Measurements from ENCODE around the gene KXD1.

KXD1 gene

GRCh38 chr19:18568367-18568766 is 10.7 kb downstream of the KXD1 start:
- H4K91ac ChIP-seq (ENCODE audit: low read depth, low read length): no peak overlapping the region
- peaks cover 63 to 65% of the 10 kb centered on the region in 2 experiments for H3K36me3 ChIP-seq (ENCODE audit: control insufficient read depth in 1 of 2, insufficient read depth in 2 of 2, low read length in 2 of 2)
- no peak overlapping the region for H3K9ac ChIP-seq (ENCODE audit: low read length)
- H3K18ac ChIP-seq (ENCODE audit: low read length): no peak overlapping the region
- no peak overlapping the region for H3K4me3 ChIP-seq (ENCODE audit: low read depth, low read length)
- H3K9me3 ChIP-seq (ENCODE audit: insufficient read depth, low read depth, low read length): peaks cover 1% of the 10 kb centered on the region
- peaks cover 12% of the 10 kb centered on the region for H3K79me2 ChIP-seq (ENCODE audit: control insufficient read depth, insufficient read depth, low read length, poor library complexity)
- no peak overlapping the region for H2BK5ac ChIP-seq (ENCODE audit: low read depth, low read length, poor library complexity)
- H3K23ac ChIP-seq (ENCODE audit: low read length): no peak overlapping the region
- H3K4me1 ChIP-seq (ENCODE audit: control insufficient read depth in 1 of 2, insufficient read depth in 2 of 2, low read length in 2 of 2): peaks cover 8 to 9% of the 10 kb centered on the region in 2 experiments
- DNase-seq: no peak
- no peak overlapping the region for H3K14ac ChIP-seq (ENCODE audit: low read length)
- no peak overlapping the region for H4K8ac ChIP-seq (ENCODE audit: low read depth, low read length)
- no peak overlapping the region for H3K4me2 ChIP-seq (ENCODE audit: low read length)
- H3K4ac ChIP-seq (ENCODE audit: low read depth, low read length): no peak overlapping the region
- H2AFZ ChIP-seq (ENCODE audit: insufficient read depth, low read length, poor library complexity): no peak overlapping the region
- no peaks in the 10 kb centered on the region for H3K27me3 ChIP-seq (ENCODE audit: insufficient read depth, low read length)
- no peak overlapping the region for H2BK120ac ChIP-seq (ENCODE audit: insufficient read depth, low read length, poor library complexity)
- WGBS (ENCODE audit: extremely low coverage, insufficient coverage, insufficient read length): no CpG with 5 or more reads among the region's 15 CpGs
- peaks cover 3% of the 10 kb centered on the region for H3K79me1 ChIP-seq (ENCODE audit: low read length)
- no peak overlapping the region for H4K12ac ChIP-seq (ENCODE audit: low read depth, low read length)
- H2BK12ac ChIP-seq (ENCODE audit: low read length): no peak overlapping the region
- no peak overlapping the region for H2AK5ac ChIP-seq (ENCODE audit: low read length)
- H3K27ac ChIP-seq (ENCODE audit: low read depth, low read length): no peak overlapping the region

GRCh38 chr19:18571564-18572344 is 14.1 kb downstream of the KXD1 start, which contains the start of gene UBA52:
Gene UBA52, plus strand, starts transcription at chr19:18571857. Its CDS starts 1,444 bp downstream, at chr19:18573301.
- Histone ChIP-seq H2BK120ac (ENCODE audit: insufficient read depth, low read length, poor library complexity) (peak within 1 kb of the TSS; percentile 59), H3K79me2 (ENCODE audit: control insufficient read depth, insufficient read depth, low read length, poor library complexity) (peaks cover 12% of the 10 kb centered on the region), H3K18ac (ENCODE audit: low read length) (peak within 1 kb of the TSS; percentile 89), H3K27ac (ENCODE audit: low read depth, low read length) (peak within 1 kb of the TSS; percentile 73), H2AFZ (ENCODE audit: insufficient read depth, low read length, poor library complexity) (peak within 1 kb of the TSS; percentile 93), H3K4me3 (ENCODE audit: low read depth, low read length) (peak within 1 kb of the TSS; percentile 99), H3K14ac (ENCODE audit: low read length) (peak within 1 kb of the TSS; percentile 94), H4K12ac (ENCODE audit: low read depth, low read length) (peak within 1 kb of the TSS; percentile 68), H4K8ac (ENCODE audit: low read depth, low read length) (peak within 1 kb of the TSS; percentile 76), H3K4me1 (ENCODE audit: control insufficient read depth in 1 of 2, insufficient read depth in 2 of 2, low read length in 2 of 2) (peaks cover 8 to 9% of the 10 kb centered on the region in 2 experiments), H4K91ac (ENCODE audit: low read depth, low read length) (peak within 1 kb of the TSS; percentile 83), H2BK12ac (ENCODE audit: low read length) (no peak within 1 kb of the TSS), H3K9me3 (ENCODE audit: insufficient read depth, low read depth, low read length) (peaks cover 1% of the 10 kb centered on the region), H3K79me1 (ENCODE audit: low read length) (peaks cover 3% of the 10 kb centered on the region), H3K4ac (ENCODE audit: low read depth, low read length) (peak within 1 kb of the TSS; percentile 99), H3K27me3 (ENCODE audit: insufficient read depth, low read length) (no peaks in the 10 kb centered on the region), H3K23ac (ENCODE audit: low read length) (no peak within 1 kb of the TSS), H3K4me2 (ENCODE audit: low read length) (peak within 1 kb of the TSS; percentile 80), H2BK5ac (ENCODE audit: low read depth, low read length, poor library complexity) (peak within 1 kb of the TSS; percentile 78), H2AK5ac (ENCODE audit: low read length) (peak within 1 kb of the TSS; percentile 67), H3K36me3 (ENCODE audit: control insufficient read depth in 1 of 2, insufficient read depth in 2 of 2, low read length in 2 of 2) (peaks cover 60 to 64% of the 10 kb centered on the region in 2 experiments), H3K9ac (ENCODE audit: low read length) (peak within 1 kb of the TSS; percentile 93)
- peak; percentile 100 for DNase-seq
- WGBS (ENCODE audit: extremely low coverage, insufficient coverage, insufficient read length): no CpG with 5 or more reads among the region's 75 CpGs

- Histone ChIP-seq H3K36me3 (ENCODE audit: control insufficient read depth in 1 of 2, insufficient read depth in 2 of 2, low read length in 2 of 2) (peaks cover 40 to 45% of the 10 kb centered on the region in 2 experiments), H3K27me3 (ENCODE audit: insufficient read depth, low read length) (no peaks in the 10 kb centered on the region), H3K9me3 (ENCODE audit: insufficient read depth, low read depth, low read length) (peaks cover 1% of the 10 kb centered on the region), H3K4me2 (ENCODE audit: low read length) (no peak overlapping the region), H4K91ac (ENCODE audit: low read depth, low read length) (no peak overlapping the region), H2BK120ac (ENCODE audit: insufficient read depth, low read length, poor library complexity) (no peak overlapping the region), H3K4ac (ENCODE audit: low read depth, low read length) (no peak overlapping the region), H3K23ac (ENCODE audit: low read length) (no peak overlapping the region), H3K79me2 (ENCODE audit: control insufficient read depth, insufficient read depth, low read length, poor library complexity) (peaks cover 12% of the 10 kb centered on the region), H4K8ac (ENCODE audit: low read depth, low read length) (no peak overlapping the region), H2AFZ (ENCODE audit: insufficient read depth, low read length, poor library complexity) (no peak overlapping the region), H3K14ac (ENCODE audit: low read length) (no peak overlapping the region), H3K18ac (ENCODE audit: low read length) (no peak overlapping the region), H2BK12ac (ENCODE audit: low read length) (no peak overlapping the region), H3K4me1 (ENCODE audit: control insufficient read depth in 1 of 2, insufficient read depth in 2 of 2, low read length in 2 of 2) (peaks cover 8 to 9% of the 10 kb centered on the region in 2 experiments), H3K27ac (ENCODE audit: low read depth, low read length) (no peak overlapping the region), H2AK5ac (ENCODE audit: low read length) (no peak overlapping the region), H4K12ac (ENCODE audit: low read depth, low read length) (no peak overlapping the region), H3K79me1 (ENCODE audit: low read length) (peaks cover 3% of the 10 kb centered on the region), H2BK5ac (ENCODE audit: low read depth, low read length, poor library complexity) (no peak overlapping the region), H3K9ac (ENCODE audit: low read length) (no peak overlapping the region), H3K4me3 (ENCODE audit: low read depth, low read length) (no peak overlapping the region)
- no CpG with 5 or more reads among the region's 18 CpGs for WGBS (ENCODE audit: extremely low coverage, insufficient coverage, insufficient read length)
- DNase-seq: no peak
Measured at GRCh38 chr19:18574691-18575291, 17.1 kb downstream of the KXD1 start.

- H3K79me1 ChIP-seq (ENCODE audit: low read length): peaks cover 3% of the 10 kb centered on the region
Measured at GRCh38 chr19:18576383-18576782, 18.7 kb downstream of the KXD1 start.

More at GRCh38 chr19:18576383-18576782, 18.7 kb downstream of the KXD1 start:
- Histone ChIP-seq H4K8ac (ENCODE audit: low read depth, low read length) (no peak overlapping the region), H3K27ac (ENCODE audit: low read depth, low read length) (no peak overlapping the region), H2BK120ac (ENCODE audit: insufficient read depth, low read length, poor library complexity) (no peak overlapping the region), H2BK12ac (ENCODE audit: low read length) (no peak overlapping the region), H3K9ac (ENCODE audit: low read length) (no peak overlapping the region), H3K18ac (ENCODE audit: low read length) (no peak overlapping the region), H4K91ac (ENCODE audit: low read depth, low read length) (no peak overlapping the region), H3K4me1 (ENCODE audit: control insufficient read depth in 1 of 2, insufficient read depth in 2 of 2, low read length in 2 of 2) (peaks cover 8 to 9% of the 10 kb centered on the region in 2 experiments), H3K14ac (ENCODE audit: low read length) (no peak overlapping the region), H4K12ac (ENCODE audit: low read depth, low read length) (no peak overlapping the region), H3K4me2 (ENCODE audit: low read length) (no peak overlapping the region), H2AFZ (ENCODE audit: insufficient read depth, low read length, poor library complexity) (no peak overlapping the region), H3K23ac (ENCODE audit: low read length) (no peak overlapping the region), H2AK5ac (ENCODE audit: low read length) (no peak overlapping the region), H3K36me3 (ENCODE audit: control insufficient read depth in 1 of 2, insufficient read depth in 2 of 2, low read length in 2 of 2) (peaks cover 40 to 45% of the 10 kb centered on the region in 2 experiments), H3K4ac (ENCODE audit: low read depth, low read length) (no peak overlapping the region), H3K9me3 (ENCODE audit: insufficient read depth, low read depth, low read length) (peaks cover 1% of the 10 kb centered on the region), H3K79me2 (ENCODE audit: control insufficient read depth, insufficient read depth, low read length, poor library complexity) (peaks cover 12% of the 10 kb centered on the region), H3K27me3 (ENCODE audit: insufficient read depth, low read length) (no peaks in the 10 kb centered on the region), H3K4me3 (ENCODE audit: low read depth, low read length) (no peak overlapping the region), H2BK5ac (ENCODE audit: low read depth, low read length, poor library complexity) (no peak overlapping the region)
- no peak for DNase-seq
- WGBS (ENCODE audit: extremely low coverage, insufficient coverage, insufficient read length): no CpG with 5 or more reads among the region's 8 CpGs

Measured in trophoblast cell (in vitro differentiated cells and primary cell).